ENCODE data around the gene CSNK1A1. TPM values are rescaled to one million over a fixed set of nuclear protein-coding genes. Genes with fewer than 3 reads are reported as not detected.

CSNK1A1 gene
- 456 and 553 TPM in 2 replicates for total RNA-seq

GRCh38 chr5:149551227-149552037, at the start of gene CSNK1A1:
TSS of gene CSNK1A1 (minus strand) at chr5:149551439. CDS start at chr5:149550964, 475 bp downstream.

GRCh38 chr5:149581192-149581861, 30.1 kb upstream of the CSNK1A1 start, which contains the start of gene ARHGEF37:
TSS of gene ARHGEF37 (plus strand) at chr5:149581498. CDS start at chr5:149597770, 16,272 bp downstream.

Other genes with a start within 250 kb of the CSNK1A1 start
- 11.5 and 12.4 TPM in 2 replicates for gene GRPEL2, start 205.9 kb downstream of the CSNK1A1 start, total RNA-seq
- gene PCYOX1L, start 193.4 kb downstream of the CSNK1A1 start, total RNA-seq: 6.9 and 8.1 TPM in 2 replicates
- not detected in 2 replicates for gene IL17B, start 172.1 kb downstream of the CSNK1A1 start, total RNA-seq
- gene ARHGEF37, start 30.1 kb upstream of the CSNK1A1 start, total RNA-seq: 0.99 and 1.1 TPM in 2 replicates
- under 0.01 and 0.06 TPM in 2 replicates for gene PPARGC1B, start 178.9 kb upstream of the CSNK1A1 start, total RNA-seq

All from aortic smooth muscle cell (primary cell).